Coronary artery (tissue), 2 donors: Measurements from ENCODE around the gene GSX2.

Experiments used
- DNase-seq: peaks from one replicate; pipeline ENCODE4 v3.0.0-alpha.2; 2017; ENCODE audit warnings: low spot score
- H3K27ac ChIP-seq, 2 donors: fragments of 200-600 bp; sonication (generic); one replicate each; pipeline ENCODE4 v1.5.1; 2016 to 2019
- H3K4me3 ChIP-seq: fragments of 200-600 bp; sonication (generic); 2 replicates; pipeline ENCODE4 v1.5.1; 2016; ENCODE audit warnings: mild to moderate bottlenecking, moderate library complexity
- TF ChIP-seq, protein P1 (sequence below): fragments of 200-600 bp; sonication (generic); IDR thresholded peaks from one replicate; pipeline ENCODE4 v1.5.1; 2019; ENCODE audit warnings: antibody characterized with exemption

GSX2 gene

DNA sequence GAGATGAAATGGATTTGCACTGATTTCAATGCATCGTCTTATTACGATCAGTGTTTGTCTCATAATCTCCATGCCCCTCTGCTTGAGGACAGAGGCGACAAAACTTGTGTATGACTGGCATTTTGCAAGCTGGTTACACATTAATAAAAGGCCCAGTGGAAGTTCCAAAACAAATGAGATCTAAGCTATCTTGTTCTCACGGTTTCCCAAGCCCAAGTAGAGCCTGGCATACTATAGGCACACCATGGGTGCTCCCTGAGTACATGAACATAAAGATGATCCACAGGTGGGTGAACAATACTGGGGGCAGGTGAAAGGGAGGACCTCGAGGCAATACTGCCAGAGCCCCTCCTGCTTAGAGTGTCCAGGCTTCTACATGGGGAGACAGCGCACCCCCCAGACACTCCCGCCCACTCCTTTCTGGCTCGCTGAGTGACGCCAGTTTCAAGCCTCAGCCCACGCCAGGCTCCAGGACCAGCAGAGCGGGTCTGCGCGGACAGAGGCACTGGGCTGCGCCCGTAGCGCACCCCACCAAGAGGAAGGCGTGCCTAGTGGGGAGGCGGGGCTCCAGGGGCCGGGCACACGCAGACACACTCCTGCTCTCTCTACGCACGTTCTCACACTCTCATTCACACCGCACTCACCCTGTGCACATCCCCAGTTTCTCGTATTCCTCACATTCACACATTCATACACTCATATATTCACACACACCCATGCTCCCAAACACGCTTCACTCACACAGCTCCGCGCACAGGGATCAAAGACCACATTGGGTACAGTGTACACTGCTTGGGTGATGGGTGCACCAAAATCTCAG is 8.9 kb upstream of the GSX2 start:
- TF ChIP-seq, protein P1, sequence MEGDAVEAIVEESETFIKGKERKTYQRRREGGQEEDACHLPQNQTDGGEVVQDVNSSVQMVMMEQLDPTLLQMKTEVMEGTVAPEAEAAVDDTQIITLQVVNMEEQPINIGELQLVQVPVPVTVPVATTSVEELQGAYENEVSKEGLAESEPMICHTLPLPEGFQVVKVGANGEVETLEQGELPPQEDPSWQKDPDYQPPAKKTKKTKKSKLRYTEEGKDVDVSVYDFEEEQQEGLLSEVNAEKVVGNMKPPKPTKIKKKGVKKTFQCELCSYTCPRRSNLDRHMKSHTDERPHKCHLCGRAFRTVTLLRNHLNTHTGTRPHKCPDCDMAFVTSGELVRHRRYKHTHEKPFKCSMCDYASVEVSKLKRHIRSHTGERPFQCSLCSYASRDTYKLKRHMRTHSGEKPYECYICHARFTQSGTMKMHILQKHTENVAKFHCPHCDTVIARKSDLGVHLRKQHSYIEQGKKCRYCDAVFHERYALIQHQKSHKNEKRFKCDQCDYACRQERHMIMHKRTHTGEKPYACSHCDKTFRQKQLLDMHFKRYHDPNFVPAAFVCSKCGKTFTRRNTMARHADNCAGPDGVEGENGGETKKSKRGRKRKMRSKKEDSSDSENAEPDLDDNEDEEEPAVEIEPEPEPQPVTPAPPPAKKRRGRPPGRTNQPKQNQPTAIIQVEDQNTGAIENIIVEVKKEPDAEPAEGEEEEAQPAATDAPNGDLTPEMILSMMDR = no peak
- Histone ChIP-seq H3K4me3 (peak overlapping the region; percentile 76), H3K27ac (peak overlapping the region in 1 of 2 donors; percentile 44)
- no peak for DNase-seq

DNA sequence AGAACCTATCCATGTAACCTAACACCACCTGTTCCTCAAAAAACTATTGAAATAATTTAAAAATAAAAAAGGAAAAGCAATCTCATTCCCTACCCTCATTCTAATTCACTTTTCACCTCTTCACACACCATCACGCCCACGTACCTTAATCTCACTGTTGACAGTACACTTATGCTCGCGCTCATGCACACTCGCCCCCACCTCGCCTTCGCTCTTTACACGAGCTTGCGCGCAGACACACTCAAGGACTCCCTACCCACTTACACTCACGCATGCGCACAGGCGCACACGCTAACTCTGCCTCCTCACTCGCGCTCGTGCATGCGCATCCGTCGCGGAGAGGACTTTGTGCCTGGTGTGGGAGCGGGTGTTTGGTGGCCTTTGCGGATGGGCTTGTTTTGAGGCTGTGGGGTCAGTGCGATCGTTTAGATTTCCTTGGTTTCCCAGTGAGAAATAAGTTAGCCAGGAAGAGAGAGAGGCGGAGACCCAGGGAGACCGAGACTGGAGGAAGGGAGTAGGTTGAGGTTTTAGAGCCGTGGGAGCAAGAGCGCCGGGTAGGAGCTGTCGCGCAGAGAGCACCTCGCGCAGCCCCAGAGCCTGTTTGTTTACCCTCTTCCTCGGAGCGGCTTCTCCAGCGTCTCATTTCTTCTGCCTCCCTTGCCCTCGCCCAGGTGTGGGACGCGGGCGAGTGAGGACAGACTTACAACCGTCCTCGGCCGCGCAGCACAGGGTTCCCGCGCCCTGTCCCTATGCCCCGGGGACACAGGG is 8.1 kb upstream of the GSX2 start:
- DNase-seq = no peak
- peak overlapping the region in 1 of 2 donors; percentile 54 for H3K27ac ChIP-seq
- H3K4me3 ChIP-seq = peak overlapping the region; percentile 76
- TF ChIP-seq, protein P1 = no peak

DNA sequence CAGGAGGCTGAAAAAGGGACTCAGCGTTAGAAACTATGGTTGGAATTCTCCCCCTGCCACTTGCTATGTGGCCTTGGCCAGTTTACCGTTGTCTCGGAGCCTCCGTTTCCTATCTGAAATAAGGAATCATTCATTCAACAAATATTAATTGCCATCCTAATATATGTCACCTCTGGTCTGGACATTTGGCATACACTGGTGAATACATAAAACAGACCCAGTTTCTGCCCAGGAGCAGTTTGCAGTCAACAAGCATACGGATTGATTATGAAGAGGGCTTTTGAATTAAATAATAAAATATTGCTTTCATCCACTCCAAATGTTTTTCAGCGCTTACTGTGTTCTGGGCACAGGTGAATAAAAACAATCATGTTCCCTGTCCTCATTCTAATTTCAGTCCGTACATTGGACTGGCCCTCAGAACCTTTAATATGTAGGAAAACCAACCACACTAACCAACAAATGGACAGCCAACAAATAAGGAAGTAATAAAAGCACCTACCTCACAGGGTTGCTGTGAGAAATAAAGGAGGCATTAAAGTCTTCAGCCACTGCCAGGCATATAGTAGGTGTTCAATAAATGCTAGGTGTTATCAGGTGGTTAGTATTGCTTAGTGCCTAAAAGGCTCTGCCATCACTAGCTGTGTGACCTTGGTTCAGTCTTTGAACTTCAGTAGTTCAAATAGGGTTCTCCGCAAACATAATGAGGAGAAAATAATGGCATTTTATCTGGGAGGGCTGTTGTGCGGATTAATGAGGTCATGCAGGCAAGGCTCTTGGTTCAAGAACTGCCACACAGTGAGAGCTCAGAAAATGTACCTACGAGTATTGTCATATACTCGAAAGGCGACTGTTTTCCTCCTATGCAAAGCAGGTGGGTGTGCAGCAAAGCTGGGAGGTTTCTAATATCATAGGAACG is 7.3 kb upstream of the GSX2 start:
- Histone ChIP-seq H3K4me3 (peak overlapping the region; percentile 76), H3K27ac (peak overlapping the region in 1 of 2 donors; percentile 54)
- TF ChIP-seq, protein P1 = no peak
- no peak for DNase-seq

DNA sequence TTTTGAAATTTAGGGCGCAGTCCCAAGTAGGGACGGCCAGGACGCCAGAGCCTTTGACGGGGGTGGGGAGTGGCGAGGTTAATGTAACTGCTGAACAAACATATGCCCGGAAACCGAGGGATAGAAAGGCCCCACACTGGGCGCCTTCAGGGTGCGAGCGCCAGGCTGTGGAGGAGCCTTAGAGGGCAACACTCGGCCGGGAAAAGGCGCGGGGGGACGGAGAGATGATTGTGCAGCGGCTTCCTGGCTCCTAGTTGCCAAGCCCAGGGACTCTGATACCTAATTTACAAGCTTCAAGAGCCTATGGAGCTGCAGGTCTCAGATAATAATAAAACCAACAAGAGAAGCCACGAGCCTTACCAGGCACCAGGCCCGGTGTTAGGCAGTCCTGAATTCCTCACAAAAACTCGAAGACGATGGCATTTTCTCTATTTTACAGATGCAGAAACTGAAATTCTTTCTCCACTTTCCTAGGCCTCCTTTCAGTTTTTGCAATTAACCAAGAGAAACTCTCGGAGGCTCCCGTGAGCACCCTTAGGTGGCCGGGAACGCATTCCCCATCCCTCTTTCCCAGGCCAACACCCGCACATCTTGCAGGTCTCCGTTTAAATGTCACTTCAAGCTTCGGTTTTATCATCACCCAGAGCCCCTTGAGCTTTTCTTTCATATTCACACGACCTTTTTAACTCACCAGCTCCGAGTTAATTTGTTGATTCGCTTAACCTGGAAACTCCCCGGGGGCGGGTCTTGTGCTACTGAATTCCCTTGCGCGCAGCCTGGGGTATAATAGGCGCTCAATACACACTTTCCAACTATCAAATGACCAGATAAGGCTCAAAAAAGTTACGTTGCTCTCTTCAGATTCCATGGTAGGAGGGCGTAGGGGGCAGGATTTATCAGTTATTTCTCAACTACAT is 6.4 kb upstream of the GSX2 start:
- H3K4me3 ChIP-seq = no peak overlapping the region
- no peak overlapping the region for H3K27ac ChIP-seq
- DNase-seq = no peak
- TF ChIP-seq, protein P1 = no peak

DNA sequence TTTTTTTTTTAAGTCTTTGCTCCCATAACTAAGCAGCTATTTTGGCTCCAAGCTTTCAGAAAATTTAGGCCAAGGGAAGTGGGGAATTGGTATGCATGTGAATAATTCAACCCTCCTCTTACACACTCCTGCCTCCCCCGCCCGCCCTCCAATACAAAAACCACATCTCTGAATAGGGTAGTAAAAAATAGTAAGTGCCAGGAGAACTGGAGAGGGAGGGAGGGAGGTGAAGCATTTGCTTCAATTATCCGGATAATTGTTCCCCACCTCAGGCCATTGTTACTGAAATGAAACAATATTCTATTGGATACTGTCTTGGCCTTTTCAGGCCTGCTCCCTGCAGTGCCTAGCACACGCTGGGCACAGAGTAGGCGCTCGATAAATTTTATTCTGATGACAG is 5.5 kb upstream of the GSX2 start:
- no peak for DNase-seq

More for the DNA sequence above, 5.5 kb upstream of the GSX2 start:
- TF ChIP-seq, protein P1 = no peak
- no peak overlapping the region for H3K27ac ChIP-seq
- H3K4me3 ChIP-seq = no peak overlapping the region
